ENCODE data around the gene PUM2. TPM values are rescaled to one million over a fixed set of nuclear protein-coding genes. Genes with fewer than 3 reads are reported as not detected.

Gene PUM2, protein sequence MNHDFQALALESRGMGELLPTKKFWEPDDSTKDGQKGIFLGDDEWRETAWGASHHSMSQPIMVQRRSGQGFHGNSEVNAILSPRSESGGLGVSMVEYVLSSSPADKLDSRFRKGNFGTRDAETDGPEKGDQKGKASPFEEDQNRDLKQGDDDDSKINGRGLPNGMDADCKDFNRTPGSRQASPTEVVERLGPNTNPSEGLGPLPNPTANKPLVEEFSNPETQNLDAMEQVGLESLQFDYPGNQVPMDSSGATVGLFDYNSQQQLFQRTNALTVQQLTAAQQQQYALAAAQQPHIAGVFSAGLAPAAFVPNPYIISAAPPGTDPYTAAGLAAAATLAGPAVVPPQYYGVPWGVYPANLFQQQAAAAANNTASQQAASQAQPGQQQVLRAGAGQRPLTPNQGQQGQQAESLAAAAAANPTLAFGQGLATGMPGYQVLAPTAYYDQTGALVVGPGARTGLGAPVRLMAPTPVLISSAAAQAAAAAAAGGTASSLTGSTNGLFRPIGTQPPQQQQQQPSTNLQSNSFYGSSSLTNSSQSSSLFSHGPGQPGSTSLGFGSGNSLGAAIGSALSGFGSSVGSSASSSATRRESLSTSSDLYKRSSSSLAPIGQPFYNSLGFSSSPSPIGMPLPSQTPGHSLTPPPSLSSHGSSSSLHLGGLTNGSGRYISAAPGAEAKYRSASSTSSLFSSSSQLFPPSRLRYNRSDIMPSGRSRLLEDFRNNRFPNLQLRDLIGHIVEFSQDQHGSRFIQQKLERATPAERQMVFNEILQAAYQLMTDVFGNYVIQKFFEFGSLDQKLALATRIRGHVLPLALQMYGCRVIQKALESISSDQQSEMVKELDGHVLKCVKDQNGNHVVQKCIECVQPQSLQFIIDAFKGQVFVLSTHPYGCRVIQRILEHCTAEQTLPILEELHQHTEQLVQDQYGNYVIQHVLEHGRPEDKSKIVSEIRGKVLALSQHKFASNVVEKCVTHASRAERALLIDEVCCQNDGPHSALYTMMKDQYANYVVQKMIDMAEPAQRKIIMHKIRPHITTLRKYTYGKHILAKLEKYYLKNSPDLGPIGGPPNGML
- total RNA-seq, result 44.1 and 44.8 TPM in 2 replicates

DNA sequence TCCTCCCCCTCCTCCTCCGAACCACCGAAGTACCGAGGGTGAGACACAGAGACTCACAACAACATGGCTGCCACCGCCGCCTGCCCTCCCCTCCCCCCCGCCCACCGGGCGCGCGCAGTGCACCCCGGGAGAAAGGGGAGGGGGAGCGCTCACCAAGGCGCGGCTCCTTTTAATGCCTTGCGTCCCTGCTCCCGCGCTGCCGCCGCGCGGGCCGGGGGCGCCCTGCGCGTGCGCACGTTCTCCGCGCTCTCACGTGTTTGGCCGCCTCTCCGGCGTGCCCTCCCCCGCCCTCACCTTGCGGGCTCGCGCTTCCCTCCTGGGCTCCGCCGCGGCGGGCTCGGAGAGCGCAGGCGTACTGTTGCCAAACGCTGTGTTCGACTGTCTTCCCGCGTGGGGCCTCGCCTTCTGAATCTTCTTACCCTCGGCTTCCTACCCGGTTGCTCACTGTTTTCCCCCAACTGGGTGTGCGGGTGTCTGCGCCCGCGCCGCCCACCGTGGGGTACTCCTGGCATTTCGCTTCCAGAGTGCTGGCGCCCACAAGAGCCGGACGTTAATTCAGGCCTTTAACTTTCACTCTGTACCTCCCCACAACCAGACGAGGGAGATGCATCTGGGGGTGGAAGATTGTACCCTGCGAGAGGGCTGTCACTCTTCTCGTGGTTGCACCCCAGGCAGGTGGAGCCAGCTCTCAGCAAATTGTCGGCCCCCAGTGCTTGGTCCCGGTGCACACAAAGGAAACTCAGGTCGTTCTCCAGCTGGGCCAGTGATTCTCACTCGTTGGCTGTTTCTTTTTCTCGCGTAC lies at the start of gene PUM2:
Gene PUM2, minus strand, starts transcription at position 92 of the 802 bp plus-strand sequence. CDS start 23,484 bp downstream, outside the sequence.

GRCh38 chr2:20224716-20225293 lies 125.8 kb downstream of the PUM2 start, which contains the start of gene SDC1:
Gene SDC1, minus strand, starts transcription at chr2:20225130. Its CDS starts 263 bp downstream, at chr2:20224867.

Other genes with a start within 250 kb of the PUM2 start
- gene SDC1, start 125.7 kb downstream of the PUM2 start, total RNA-seq, result 57.6 and 63.1 TPM in 2 replicates
- 35.5 and 138 TPM in 2 replicates for gene RHOB, start 96.2 kb upstream of the PUM2 start, total RNA-seq

All from smooth muscle cell of trachea (primary cell).